ENCODE results near the gene SYNE2.

DNA sequence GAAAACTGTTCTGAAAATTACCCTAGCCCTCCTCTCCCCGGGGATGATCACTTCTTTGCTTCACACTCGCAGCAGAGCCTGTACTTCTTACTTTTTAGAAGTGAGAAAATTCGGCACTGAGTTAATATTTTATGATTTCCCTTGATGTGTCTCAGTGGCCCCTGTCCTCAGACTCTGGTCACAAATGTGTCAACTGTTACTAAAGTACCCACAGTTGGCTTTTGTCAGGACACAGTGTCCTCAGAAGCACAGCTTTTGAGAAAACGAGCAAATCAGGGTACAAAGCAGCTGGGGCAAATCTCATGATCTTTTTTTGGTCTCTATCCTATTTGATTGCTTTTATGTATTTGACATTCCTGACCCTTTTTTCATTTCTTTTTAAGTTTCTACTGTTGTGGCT is 142.5 kb downstream of the SYNE2 start:
- TF ChIP-seq POLR2A (IDR thresholded peaks at IDR 0.05) (no peak), CTCF (IDR thresholded peaks at IDR 0.05) (no peak)
